Fibroblast of lung (primary cell): ENCODE measurements around the gene FAM193B. TPM values are rescaled to one million over a fixed set of nuclear protein-coding genes. Genes with fewer than 3 reads are reported as not detected.

Experiments
- DNase-seq, 2 donors: peaks; one replicate each; pipeline versions ENCODE4 v3.0.0 to v3.0.0-alpha.2; 2010; ENCODE audit warnings: low read depth in 2 of 2
- H2AFZ ChIP-seq: 2 replicates; pipeline ENCODE4 v1.5.1; 2012; ENCODE audit warnings: low read length, control low read depth, inconsistent platforms
- H3K27ac ChIP-seq: 2 replicates; pipeline ENCODE4 v1.5.1; 2011; ENCODE audit warnings: low read length, control low read depth; ENCODE audit not compliant: insufficient read depth
- H3K27me3 ChIP-seq: 2 replicates; pipeline ENCODE4 v1.5.1; 2011; ENCODE audit warnings: mild to moderate bottlenecking, low read length; ENCODE audit not compliant: control insufficient read depth, insufficient read depth
- H3K36me3 ChIP-seq: 2 replicates; pipeline ENCODE4 v1.5.1; 2011; ENCODE audit warnings: low read length; ENCODE audit not compliant: control insufficient read depth, insufficient read depth
- H3K4me1 ChIP-seq: 2 replicates; pipeline ENCODE4 v1.5.1; 2011; ENCODE audit warnings: low read length; ENCODE audit not compliant: control insufficient read depth, insufficient read depth; ENCODE audit errors: extremely low read depth
- H3K4me2 ChIP-seq: 2 replicates; pipeline ENCODE4 v1.5.1; 2011; ENCODE audit warnings: low read length, control low read depth; ENCODE audit not compliant: insufficient read depth; ENCODE audit errors: extremely low read depth
- H3K4me3 ChIP-seq, 4 experiments: fragments of 200-600 bp in 1 of 4; sonication (generic) in 1 of 4; replicated peaks in 1 of 4; 2 replicates each; pipeline ENCODE4 v1.5.1; 2011 to 2016; ENCODE audit warnings: low read length in 4 of 4, low read depth in 3 of 4, mild to moderate bottlenecking in 3 of 4, control low read depth in 2 of 4, inconsistent platforms in 1 of 4, mixed read lengths in 1 of 4; ENCODE audit not compliant: insufficient read depth in 1 of 4; ENCODE audit errors: control extremely low read depth in 1 of 4
- H3K79me2 ChIP-seq: 2 replicates; pipeline ENCODE4 v1.5.1; 2012; ENCODE audit warnings: mild to moderate bottlenecking, low read length, inconsistent platforms; ENCODE audit not compliant: control insufficient read depth, insufficient read depth
- H3K9ac ChIP-seq: 2 replicates; pipeline ENCODE4 v1.5.1; 2011; ENCODE audit warnings: mild to moderate bottlenecking, low read length, control low read depth; ENCODE audit not compliant: insufficient read depth
- H3K9me3 ChIP-seq: 2 replicates; pipeline ENCODE4 v1.5.1; 2012; ENCODE audit warnings: low read depth, low read length; ENCODE audit not compliant: control insufficient read depth, insufficient read depth
- H4K20me1 ChIP-seq: 2 replicates; pipeline ENCODE4 v1.5.1; 2011; ENCODE audit warnings: low read length; ENCODE audit not compliant: control insufficient read depth, insufficient read depth; ENCODE audit errors: extremely low read depth
- CTCF ChIP-seq, 2 donors: IDR thresholded peaks in 1 of 2; conservative IDR thresholded peaks in 1 of 2; 1 replicate in 1 of 2; 2 replicates in 1 of 2; pipeline ENCODE4 v1.5.1; 2011 to 2012; ENCODE audit warnings: low read length in 2 of 2, control low read depth in 1 of 2, inconsistent platforms in 1 of 2, low read depth in 1 of 2, mild to moderate bottlenecking in 1 of 2
- EZH2 ChIP-seq: IDR thresholded peaks from 2 replicates; pipeline ENCODE4 v1.5.1; 2012; ENCODE audit warnings: low read length, control low read depth, mild to moderate bottlenecking; ENCODE audit errors: missing control alignments
- polyA plus RNA-seq, 2 donors: library from polyadenylated mRNA; depleted of rRNA in 1 of 2; stranded (reverse) in 1 of 2; unstranded in 1 of 2; fragments of >200 nt; gene quantifications; 2 replicates each; pipeline ENCODE4 v1.2.1, GENCODE V29; 2011 to 2012; ENCODE audit warnings: missing spikeins in 1 of 2
- total RNA-seq: library from RNA; depleted of rRNA; stranded (reverse); fragments of >200 nt; gene quantifications from 2 replicates; pipeline ENCODE4 v1.2.1, GENCODE V29; 2014

The FAM193B gene
- total and polyA plus RNA-seq, 2 donors (not counting 1 experiment from before 2014, with no cell fraction given): 27.9 to 28.4 TPM

GRCh38 chr5:177526191-177526590, 28.2 kb downstream of the FAM193B start:
- H3K9me3 ChIP-seq: no peaks in the 10 kb centered on the region
- no peak for DNase-seq
- H3K4me3 ChIP-seq: no peak overlapping the region
- no peak overlapping the region for H2AFZ ChIP-seq
- no peaks in the 10 kb centered on the region for H4K20me1 ChIP-seq
- no peak overlapping the region for H3K4me2 ChIP-seq
- no peak overlapping the region for H3K27ac ChIP-seq
- H3K36me3 ChIP-seq: peaks cover 41% of the 10 kb centered on the region
- H3K79me2 ChIP-seq: no peaks in the 10 kb centered on the region
- H3K9ac ChIP-seq: no peak overlapping the region
- no peaks in the 10 kb centered on the region for H3K4me1 ChIP-seq
- TF ChIP-seq CTCF (conservative IDR thresholded peaks at IDR 0.05 in 1 of 2, IDR thresholded peaks at IDR 0.05 in 1 of 2; ENCODE audit: low read depth in 1 of 2, low read length in 2 of 2) (no peak), EZH2 (no peak)
- H3K27me3 ChIP-seq: no peaks in the 10 kb centered on the region

GRCh38 chr5:177524941-177525655, 29.3 kb downstream of the FAM193B start:
- Histone ChIP-seq H3K4me3 (no peak overlapping the region), H2AFZ (no peak overlapping the region), H4K20me1 (no peaks in the 10 kb centered on the region), H3K9me3 (no peaks in the 10 kb centered on the region), H3K4me1 (no peaks in the 10 kb centered on the region), H3K27me3 (no peaks in the 10 kb centered on the region), H3K79me2 (no peaks in the 10 kb centered on the region), H3K4me2 (no peak overlapping the region), H3K9ac (no peak overlapping the region), H3K27ac (no peak overlapping the region), H3K36me3 (peaks cover 35% of the 10 kb centered on the region)
- DNase-seq: no peak
- no peak for TF ChIP-seq EZH2
- no peak for TF ChIP-seq CTCF (conservative IDR thresholded peaks at IDR 0.05 in 1 of 2, IDR thresholded peaks at IDR 0.05 in 1 of 2; ENCODE audit: low read depth in 1 of 2, low read length in 2 of 2)

GRCh38 chr5:177524539-177524900, 29.8 kb downstream of the FAM193B start:
- no peak for DNase-seq
- Histone ChIP-seq H3K27me3 (no peaks in the 10 kb centered on the region), H3K79me2 (peaks cover under 1% of the 10 kb centered on the region), H4K20me1 (no peaks in the 10 kb centered on the region), H3K4me1 (peaks cover under 1% of the 10 kb centered on the region), H3K9me3 (no peaks in the 10 kb centered on the region), H3K4me2 (no peak overlapping the region), H3K4me3 (no peak overlapping the region), H3K27ac (no peak overlapping the region), H2AFZ (no peak overlapping the region), H3K36me3 (peaks cover 38% of the 10 kb centered on the region), H3K9ac (no peak overlapping the region)
- TF ChIP-seq EZH2 (no peak), CTCF (conservative IDR thresholded peaks at IDR 0.05 in 1 of 2, IDR thresholded peaks at IDR 0.05 in 1 of 2; ENCODE audit: low read depth in 1 of 2, low read length in 2 of 2) (no peak)
